Ramos (cell line): ENCODE results near the gene SSH2.

Experiments used
- in situ Hi-C: fragments of 300-500 bp; cut with MboI; formaldehyde crosslinking; loops from one replicate; pipeline ENCODE4 v1.14.3; 2022; ENCODE audit warnings: low sequenced_read_pairs; ENCODE audit not compliant: unreplicated experiment

The SSH2 gene

DNA sequence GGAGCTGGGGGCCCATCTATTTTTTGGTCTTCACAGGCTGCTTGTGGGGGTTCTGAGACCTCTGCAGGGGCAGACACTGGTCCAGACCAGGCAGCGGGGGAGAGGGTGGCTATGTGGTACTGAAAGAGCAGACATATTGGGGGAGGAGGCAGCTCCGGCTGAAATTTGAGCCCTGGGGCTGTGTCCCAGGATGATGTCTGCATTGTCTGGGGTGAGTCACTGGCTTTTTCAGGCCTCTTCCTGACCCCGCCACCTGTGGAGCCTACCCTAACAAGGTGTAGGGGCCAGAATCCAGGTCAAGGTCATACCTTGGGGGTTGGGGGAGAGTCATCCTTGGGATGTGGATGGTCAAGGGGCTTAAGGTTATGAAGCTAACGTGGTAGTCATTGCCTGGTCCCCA is 309.8 kb downstream of the SSH2 start:
- in situ Hi-C loops, result no loop called here

DNA sequence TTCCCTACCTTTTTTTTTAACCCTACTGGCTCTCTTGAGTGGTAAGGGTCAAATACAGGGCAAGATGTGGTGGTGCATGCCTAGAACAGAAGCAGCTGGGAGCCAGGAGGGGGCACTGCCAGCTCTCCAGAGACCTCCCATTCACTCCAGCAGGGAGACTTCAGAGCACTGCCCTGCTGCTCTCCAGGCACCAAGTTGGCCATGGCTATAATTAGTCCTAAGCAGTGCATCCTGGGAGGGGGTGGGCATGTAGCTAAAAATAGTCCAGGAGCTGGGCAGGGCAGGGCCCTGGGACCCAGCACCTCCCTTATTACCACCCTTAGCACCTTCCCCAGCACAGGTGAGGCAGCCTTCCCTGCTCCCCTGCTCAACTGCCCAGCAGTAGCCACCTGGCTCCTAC is 310.8 kb downstream of the SSH2 start:
- in situ Hi-C loops, result no loop called here

DNA sequence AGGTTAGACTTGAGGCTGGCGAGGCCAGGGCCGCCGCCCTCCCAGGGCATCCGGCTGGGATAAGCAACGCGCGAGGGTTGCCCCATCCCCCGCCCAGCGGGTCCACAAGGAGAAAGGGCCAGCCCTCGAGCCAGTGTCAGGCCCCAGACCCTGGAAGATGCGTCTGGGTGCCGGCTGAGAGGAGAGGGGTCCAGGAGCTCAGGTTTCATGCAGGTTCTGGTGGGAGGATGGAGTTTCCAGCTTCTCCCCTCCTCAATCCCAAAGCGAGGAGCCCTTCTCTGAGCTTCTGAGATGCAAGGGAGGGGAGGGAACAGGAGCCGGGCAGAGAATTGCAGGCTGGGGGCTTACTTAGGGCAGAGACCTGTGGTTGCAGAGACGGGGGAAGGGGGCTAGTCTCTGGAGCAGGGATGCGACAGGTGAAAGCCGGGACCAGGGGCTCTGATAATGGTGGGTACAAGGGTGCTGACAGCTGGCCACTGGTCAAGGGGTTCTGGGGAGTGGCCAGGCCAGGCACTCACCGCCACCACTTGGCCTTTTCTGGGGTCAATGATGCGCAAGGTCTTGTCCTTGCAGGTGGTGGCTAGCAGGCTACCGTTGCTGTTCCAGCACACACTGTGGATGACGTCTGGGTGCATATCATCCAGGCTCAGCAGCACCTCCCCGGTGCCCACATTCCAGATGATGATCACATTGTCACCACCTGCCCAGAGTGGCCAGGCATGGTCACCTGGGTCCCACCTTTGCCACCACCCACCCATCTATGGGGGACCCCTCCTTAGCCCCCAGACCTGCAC is 311.6 kb downstream of the SSH2 start:
- in situ Hi-C loops, result no loop called here

DNA sequence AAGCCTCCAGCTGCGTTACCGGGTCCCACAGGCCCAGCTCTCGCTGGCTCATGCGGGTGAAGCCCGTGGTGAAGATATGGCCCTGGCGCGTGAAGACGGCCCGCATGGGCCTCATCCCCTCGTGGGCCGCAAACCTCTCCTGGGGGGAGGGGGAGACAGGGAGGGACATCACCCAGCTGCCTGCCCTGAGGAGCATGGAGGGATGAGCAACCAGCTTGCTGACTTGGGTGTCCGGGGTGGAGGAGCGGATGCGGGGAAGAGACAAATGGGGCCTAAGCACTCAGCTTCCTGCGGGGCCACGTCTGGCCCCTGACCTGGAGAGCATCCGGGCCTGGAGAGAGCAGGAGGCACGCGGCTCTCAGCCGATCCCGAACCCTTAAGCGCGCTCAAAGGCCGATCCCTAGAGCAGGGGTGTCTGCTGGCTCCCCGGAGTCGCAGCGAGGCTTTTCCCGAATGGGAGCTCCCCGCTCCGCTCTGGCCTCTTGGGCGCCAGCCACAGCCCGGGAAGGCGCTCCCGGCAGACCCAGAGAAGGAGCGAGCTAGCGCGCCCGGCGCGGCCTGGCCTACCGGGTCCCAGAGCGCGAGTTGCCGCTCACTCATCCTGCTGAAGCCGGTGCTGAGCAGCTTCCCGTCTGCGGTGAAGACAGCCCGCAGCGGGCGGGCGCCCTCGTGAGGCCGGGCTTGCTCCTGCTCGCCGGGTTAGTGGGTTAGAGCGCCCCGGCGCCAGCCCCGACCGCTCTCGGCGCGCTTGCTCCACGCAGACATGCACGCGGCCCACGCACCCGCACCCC is 312.4 kb downstream of the SSH2 start:
- in situ Hi-C loops, result no loop called here

DNA sequence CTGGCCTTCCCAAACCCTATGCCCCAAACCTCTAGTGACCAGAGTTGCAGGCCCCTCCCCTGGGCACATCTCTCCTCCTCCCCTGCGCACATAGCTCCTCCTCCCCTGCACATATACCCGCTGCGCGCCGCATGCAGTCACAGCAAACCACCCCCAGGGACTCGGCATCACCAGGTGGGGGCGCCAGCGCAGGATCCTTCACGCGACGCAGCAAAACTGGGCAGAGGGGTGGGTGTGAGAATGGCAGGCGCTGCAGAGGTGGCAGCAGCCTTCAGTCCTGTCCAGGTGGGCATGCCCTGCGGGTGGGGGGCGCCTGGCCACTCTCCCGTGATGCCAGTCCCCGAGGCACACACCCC is 312.9 kb downstream of the SSH2 start:
- in situ Hi-C loops, result no loop called here

DNA sequence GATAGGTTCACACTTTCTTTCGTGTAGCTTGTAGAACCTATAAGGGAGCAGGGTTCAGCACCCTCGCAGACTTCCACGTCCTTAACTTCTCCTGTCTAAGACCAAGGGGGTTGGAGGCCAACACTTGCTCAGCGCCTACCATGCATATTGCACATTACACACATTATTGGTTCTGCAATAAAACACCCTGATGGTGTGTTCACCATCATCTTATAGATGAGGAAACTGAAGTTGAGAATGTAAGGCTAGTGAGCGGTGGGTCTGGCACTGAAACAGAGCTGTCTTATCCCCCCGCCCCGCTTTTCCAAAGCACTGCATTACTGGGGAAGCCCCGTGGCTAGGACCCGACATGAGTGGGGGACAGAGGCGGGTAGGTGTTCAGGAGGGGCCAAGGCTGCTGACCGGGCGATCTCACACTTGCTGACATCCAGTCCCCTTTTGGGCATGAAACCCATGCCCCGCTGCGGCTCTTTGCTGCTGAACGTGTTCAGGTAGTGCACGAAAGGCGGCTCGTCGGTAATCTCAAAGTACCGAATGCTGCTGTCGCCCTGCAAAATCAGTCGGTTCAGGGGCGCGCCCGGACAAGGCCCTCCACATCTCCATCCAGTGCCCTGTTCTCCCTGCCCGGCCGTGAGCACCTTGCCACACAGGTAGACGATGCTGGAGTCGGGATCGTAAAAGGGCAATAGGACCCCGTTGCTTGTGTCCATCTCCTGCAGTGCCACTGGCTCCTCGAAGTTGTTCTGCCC is 313.6 kb downstream of the SSH2 start:
- in situ Hi-C loops, result no loop called here

DNA sequence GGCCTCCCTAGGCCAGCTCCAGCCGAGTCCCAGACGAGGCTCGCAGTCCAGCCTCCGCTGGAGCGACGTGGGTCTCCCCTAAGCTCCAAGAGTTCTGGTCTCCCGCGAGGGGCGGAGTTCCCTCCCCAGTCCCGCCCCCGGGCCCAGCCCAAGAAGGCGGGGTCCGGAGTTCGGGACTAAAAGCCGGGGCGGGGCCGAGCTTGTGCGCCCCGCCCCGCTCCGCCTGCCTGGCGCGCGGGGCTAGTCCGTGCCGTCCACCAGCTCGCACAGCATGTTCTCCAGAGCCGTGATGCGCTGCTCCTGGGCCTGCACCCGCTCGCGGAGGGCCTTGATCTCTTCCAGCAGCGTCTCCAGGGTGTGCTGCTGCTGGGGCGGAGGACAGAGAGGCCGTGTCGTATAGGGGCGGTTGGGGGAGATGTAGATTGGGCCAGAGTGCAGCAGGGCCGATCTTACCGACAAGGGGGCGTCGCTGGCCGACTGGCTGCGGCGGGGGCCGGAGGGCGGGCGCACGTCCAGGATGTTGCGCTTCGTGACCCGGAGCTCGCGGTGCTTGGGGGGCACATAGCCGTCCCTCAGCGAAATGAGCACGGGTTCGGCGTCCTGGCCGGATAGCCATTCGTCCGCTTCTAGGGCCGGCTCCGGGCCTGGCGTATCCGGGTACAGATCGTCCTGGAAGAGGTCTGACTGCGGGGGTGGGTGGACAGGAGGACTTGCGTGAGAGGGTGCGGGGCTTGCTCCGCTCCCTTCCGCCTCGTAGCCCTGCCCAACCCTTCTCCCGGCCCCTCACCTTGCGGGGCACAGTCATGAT is 314.3 kb downstream of the SSH2 start:
- in situ Hi-C loops, result no loop called here

DNA sequence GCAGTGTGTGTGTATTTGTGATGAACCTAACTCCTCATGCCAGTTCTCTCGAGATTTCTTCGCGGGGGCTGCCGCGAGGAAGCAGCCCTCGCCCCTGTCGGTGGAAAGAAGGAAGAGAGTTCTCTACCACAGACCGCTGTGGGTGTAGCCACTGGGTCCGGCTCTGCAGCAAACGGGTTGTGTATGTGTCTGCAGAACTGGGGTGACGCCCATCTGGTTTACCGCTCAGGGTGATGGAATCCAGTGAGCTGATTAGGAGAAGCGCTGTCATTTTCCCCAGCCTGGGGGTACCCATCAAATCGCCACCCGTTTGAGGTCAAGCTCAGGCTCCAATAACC is 315.0 kb downstream of the SSH2 start:
- in situ Hi-C loops, result no loop called here

DNA sequence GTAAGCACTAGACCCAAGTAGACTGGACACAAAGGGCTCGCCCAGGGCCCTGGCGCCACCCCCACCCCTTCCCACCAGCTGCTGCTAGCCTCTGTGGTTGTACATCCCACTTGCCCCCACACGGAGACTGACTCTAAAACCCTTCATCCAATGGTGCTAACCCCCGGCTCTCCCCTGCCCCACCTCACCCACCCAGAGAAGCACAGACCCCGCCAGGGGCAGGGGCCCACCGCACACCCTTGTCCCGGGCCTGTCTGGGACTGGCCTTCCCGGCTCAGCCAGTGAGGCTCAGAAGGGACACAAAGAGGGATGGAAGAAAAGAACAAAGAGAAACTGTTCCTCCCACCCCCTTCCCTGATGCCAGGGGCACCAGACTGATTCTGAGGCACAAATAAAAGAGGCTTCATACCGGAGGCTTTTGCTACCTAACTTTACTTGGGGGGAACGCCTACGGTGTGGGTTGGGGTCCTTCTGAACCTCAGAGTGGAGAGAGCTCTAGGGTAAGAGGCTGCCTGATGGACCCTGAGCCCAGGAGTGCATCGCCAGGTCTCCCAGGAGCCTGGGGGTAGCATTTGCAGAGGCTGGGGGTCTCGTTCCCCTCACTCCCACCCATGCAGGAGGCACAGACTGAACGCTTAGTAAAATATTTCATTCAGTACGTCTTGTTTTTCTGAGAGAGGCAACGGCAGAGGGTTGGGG is 315.5 kb downstream of the SSH2 start:
- in situ Hi-C loops, result no loop called here

DNA sequence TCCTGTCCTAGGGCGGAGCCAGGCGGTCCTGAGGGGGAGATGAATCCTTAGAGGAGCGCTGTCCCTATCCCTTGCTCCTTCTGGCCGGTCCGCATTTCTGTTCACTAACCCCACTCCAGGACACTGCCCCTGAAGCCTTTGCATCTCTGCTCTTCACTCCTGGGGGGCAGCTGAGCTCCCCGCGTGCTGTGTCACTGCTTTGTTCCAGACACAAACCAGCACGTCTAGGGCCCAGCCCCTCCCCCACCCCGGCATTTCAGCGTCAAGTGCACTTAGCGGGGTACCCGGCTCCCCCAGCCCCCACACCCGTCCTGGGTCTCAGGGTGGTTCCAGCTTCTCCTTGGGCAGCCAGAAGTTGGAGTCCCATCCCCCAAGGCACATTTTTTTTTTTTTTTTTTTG is 316.2 kb downstream of the SSH2 start:
- in situ Hi-C loops, result no loop called here

DNA sequence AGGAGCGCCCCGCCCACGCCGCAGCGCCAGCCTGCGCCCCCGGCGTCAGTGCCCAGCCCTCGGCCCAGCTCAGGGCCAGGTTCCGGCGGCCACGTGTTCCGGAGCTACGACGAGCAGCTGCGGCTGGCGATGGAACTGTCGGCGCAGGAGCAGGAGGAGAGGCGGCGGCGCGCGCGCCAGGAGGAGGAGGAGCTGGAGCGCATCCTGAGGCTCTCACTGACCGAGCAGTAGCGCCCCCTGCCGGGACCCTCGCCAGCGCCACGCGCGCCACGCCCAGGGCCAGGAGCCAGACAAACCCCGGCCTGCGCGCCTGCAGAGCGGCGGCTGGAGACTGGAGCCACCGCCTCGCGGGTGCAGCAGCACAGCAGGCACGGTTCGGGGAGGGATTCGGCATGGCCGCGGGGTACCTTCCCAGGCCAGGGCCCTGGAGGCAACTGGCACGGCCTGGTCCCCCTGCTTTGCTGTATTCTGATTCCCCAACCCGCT is 316.6 kb downstream of the SSH2 start:
- in situ Hi-C loops, result no loop called here

DNA sequence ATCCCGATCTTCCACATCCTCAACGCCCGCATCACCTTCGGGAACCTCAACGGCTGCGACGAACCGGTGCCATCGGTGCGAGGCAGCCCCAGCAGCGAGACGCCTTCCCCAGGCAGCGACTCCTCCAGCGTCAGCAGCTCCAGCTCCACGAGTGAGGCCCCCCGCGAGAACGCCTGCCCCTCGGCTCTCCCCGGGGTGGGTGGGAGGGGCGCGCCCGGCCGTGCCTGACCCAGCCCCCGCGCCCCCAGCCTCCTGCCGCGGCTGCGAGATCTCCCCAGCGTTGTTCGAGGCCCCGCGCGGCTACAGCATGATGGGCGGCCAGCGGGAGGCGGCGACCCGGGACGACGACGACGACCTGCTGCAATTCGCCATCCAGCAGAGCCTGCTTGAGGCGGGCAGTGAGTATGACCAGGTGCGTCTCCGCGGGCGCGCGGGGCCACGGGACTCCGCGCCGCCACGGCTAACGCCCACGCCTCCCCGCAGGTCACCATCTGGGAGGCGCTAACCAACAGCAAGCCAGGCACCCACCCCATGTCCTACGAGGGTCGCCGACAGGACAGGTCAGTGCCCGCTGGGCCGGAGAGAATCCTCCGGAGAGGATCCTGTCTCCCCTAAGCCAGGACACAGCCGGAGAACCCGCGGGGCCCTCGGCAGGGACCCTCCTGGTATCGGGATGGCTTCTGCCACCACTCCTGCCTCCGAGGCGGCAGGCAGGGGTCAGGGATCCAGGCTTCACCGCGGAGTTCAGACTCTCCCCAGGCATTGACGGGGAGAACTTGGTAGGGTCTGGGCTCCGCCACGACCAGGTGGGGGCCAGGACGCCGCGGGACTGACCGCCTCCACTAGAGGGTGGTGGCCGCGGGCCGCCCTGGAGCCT is 317.4 kb downstream of the SSH2 start:
- in situ Hi-C loops, result no loop called here

DNA sequence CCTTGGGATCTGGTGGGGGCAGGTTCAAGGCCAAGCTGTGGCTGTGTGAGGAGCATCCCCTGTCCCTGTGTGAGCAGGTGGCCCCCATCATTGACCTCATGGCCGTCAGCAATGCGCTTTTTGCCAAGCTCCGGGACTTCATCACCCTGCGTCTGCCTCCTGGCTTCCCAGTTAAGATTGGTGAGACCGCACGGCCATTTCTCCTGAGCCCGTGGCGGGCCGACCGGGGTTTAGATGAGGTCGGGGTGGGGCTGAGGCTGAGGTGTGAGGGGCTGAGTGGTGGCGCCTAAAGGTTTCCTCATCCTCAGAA is 318.0 kb downstream of the SSH2 start:
- in situ Hi-C loops, result no loop called here

DNA sequence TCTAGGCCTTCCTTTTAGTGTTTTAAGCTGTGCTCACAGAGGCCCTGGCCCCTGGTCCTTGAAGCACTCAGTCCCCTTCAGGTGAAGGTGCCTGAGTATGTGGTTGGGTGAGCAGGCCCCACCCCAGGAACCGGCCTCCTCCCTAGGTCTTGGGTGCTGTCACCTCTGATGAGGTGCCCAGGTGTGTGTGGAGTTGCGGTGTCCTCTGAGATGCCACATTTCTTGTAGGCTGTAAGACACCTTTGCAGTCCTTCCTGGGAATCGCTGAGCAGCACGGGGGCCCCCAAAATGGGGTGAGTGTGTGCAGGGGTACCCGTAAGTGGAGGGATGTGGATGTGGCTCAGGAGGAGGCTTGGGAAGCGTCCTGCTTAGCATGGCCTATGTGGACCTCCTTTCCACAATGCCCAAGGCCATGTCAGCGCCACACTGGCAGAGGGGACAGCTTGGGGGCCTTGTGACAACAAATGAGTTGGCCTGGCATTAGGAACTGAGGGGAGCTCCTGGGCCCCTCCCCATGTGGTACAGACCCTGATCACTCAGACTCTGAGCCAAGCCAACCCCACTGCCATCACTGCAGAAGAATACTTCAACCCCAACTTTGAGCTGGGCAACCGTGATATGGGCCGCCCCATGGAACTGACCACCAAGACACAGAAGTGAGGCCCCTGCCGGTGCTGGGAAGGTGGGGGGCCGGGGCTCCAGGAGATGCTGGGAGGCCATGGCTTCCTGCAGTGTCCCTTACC is 318.5 kb downstream of the SSH2 start:
- in situ Hi-C loops, result no loop called here

DNA sequence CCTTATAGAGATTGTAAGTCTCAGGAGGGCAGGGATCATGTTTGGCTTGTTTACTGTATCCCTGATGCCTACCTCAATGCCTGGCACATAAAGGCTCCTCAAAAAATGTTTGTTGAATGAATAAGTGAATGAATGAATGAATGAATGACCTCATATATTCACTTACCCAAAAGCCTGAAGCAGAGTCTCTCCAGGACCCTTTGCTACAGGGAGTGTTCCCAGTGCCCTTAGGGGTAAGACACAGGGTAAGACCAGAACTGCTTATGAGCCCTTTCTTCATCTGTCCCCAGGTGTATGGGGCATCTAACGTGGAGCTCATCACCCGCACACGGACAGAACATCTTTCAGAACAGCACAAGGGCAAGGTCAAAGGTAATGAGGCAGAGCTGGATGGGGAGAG is 319.6 kb downstream of the SSH2 start:
- in situ Hi-C loops, result no loop called here

DNA sequence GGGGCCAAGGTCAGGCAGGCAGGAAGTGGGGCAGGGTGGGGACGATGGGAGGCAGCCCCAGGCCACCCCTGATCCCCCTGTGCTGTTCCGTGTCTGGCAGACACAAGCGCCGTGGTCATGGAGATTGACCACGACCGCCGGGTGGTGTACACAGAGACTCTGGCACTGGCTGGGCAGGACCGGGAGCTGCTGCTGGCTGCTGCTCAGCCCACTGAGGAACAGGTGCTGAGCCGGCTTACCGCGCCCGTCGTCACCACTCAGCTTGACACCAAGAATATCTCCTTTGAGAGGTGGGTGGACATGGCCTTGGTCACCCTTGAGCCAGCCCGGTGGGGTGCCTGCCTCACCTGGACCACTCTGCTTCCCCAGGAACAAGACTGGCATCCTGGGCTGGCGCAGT is 321.0 kb downstream of the SSH2 start:
- in situ Hi-C loops, result no loop called here

DNA sequence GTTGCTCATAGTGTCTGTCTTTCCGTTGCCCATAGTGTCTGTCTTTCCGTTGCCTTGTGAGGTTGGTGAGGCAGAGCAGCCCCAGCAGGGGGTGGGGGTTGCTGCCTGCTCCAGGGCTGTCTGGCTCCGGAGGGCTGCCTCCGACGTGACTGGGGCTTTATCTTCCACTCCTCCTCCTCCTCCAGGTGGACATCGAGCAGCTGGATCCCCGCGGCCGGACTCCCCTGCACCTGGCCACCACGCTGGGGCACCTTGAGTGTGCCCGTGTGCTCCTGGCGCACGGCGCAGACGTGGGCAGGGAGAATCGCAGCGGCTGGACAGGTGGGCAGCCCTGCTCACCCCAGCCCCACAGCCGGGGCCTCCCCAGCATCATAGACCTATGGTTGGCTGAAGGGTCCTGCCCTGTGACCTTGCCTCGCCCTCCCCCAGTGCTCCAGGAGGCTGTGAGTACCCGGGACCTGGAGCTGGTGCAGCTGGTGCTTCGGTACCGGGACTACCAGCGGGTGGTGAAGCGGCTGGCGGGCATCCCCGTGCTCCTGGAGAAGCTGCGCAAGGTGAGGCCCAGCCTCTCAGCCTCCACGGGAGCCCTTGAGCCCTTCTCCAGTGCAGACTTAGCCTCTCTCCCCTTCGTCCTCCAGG is 322.4 kb downstream of the SSH2 start:
- in situ Hi-C loops, result no loop called here

DNA sequence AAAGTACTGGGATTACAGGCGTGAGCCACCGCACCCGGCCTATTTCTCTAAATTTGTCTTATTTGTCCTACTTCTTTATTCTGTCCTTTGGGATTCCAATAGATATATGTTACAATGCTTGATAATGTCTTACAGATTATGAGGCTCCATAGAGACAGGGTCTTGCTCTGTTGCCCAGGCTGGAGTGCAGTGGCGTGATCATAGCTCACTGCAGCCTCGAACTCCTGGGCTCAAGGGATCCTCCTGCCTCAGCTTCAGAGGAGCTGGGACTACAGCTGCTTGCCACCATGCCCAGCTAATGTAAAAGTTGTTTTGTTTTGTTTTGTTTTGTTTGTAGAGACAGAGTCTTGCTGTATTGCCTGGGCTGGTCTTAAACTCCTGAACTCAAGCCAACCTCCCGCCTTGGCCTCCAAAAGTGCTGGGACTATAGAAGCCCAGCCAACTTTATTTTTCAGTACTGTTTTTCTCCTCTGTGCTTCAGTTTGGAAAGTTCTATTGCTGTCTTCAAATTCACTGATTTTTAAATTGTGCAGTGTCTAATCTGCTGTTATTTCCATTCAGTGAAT is 326.8 kb downstream of the SSH2 start:
- in situ Hi-C loops, result no loop called here
